SK-N-SH (cell line): Measurements from ENCODE around the gene RGS17. TPM values are rescaled to one million over a fixed set of nuclear protein-coding genes. Genes with fewer than 3 reads are reported as not detected.

ENCODE experiments used
- CTCF ChIA-PET: fragments of 300-600, 350-600 bp; formaldehyde crosslinking; extraction: SDS; loops from one replicate; lab custom pipeline; 2021; lab: Yijun Ruan, JAX
- POLR2A ChIA-PET: fragments of 350-600 bp; sonication (Branson Sonifier 250); formaldehyde crosslinking; extraction: SDS; loops from one replicate; lab custom pipeline; 2020; ENCODE audit warnings: antibody characterized with exemption, inconsistent platforms; lab: Yijun Ruan, JAX
- DNase-seq: peaks from one replicate; pipeline ENCODE4 v3.0.0; 2012
- H2AFZ ChIP-seq: fragments of 200-600 bp; sonication (generic); 2 replicates; pipeline ENCODE4 v1.8.1; 2016; ENCODE audit warnings: antibody characterized with exemption, mild to moderate bottlenecking, low read depth
- H3F3A ChIP-seq: fragments of 200-600 bp; sonication (generic); replicated peaks from 2 replicates; pipeline ENCODE3; 2016; ENCODE audit warnings: antibody characterized with exemption, mild to moderate bottlenecking; ENCODE audit not compliant: insufficient read depth
- H3K27ac ChIP-seq, 2 experiments: fragments of 200-500 bp in 1 of 2; fragments of 200-600 bp in 1 of 2; sonication (Bioruptor generic) in 1 of 2; sonication (generic), shearing (Covaris generic) in 1 of 2; 2 replicates each; pipeline versions ENCODE4 v1.5.1 to v1.6.1; 2014 to 2016; ENCODE audit warnings: low read depth in 2 of 2, inconsistent platforms in 1 of 2, low read length in 1 of 2, mild to moderate bottlenecking in 1 of 2, mixed read lengths in 1 of 2
- H3K27me3 ChIP-seq: fragments of 200-600 bp; sonication (generic), shearing (Covaris generic); 2 replicates; pipeline ENCODE4 v1.6.1; 2016; ENCODE audit warnings: mixed run types; ENCODE audit not compliant: insufficient read depth
- H3K36me3 ChIP-seq, 2 experiments: fragments of 200-500 bp in 1 of 2; fragments of 200-600 bp in 1 of 2; sonication (Bioruptor generic) in 1 of 2; sonication (generic) in 1 of 2; replicated peaks in 1 of 2; 2 replicates each; pipeline versions ENCODE3 to v1.5.1; 2014 to 2016; ENCODE audit warnings: low read length in 1 of 2, mild to moderate bottlenecking in 1 of 2; ENCODE audit not compliant: insufficient read depth in 2 of 2, control insufficient read depth in 1 of 2
- H3K4me1 ChIP-seq, 2 experiments: fragments of 200-500 bp in 1 of 2; fragments of 200-600 bp in 1 of 2; sonication (Bioruptor generic) in 1 of 2; sonication (generic), shearing (Covaris generic) in 1 of 2; 2 replicates each; pipeline versions ENCODE4 v1.5.1 to v1.6.1; 2014 to 2016; ENCODE audit warnings: low read depth in 1 of 2, low read length in 1 of 2, mixed run types in 1 of 2; ENCODE audit not compliant: insufficient read depth in 2 of 2, control insufficient read depth in 1 of 2
- H3K4me2 ChIP-seq: fragments of 200-600 bp; sonication (generic), shearing (Covaris generic); 2 replicates; pipeline ENCODE4 v1.6.1; 2017; ENCODE audit warnings: mixed run types
- H3K4me3 ChIP-seq, 2 experiments: fragments of 200-500 bp in 1 of 2; fragments of 200-600 bp in 1 of 2; sonication (Bioruptor generic) in 1 of 2; sonication (generic), shearing (Covaris generic) in 1 of 2; 2 replicates each; pipeline versions ENCODE4 v1.5.1 to v1.8.1; 2014 to 2016; ENCODE audit warnings: low read depth in 2 of 2, inconsistent platforms in 1 of 2, low read length in 1 of 2, mild to moderate bottlenecking in 1 of 2, mixed read lengths in 1 of 2, moderate library complexity in 1 of 2
- H3K79me2 ChIP-seq: fragments of 200-600 bp; sonication (generic); 2 replicates; pipeline ENCODE4 v1.8.1; 2017; ENCODE audit warnings: mild to moderate bottlenecking; ENCODE audit not compliant: insufficient read depth
- H3K9ac ChIP-seq: fragments of 200-600 bp; sonication (generic); 2 replicates; pipeline ENCODE4 v1.6.1; 2017; ENCODE audit warnings: mixed run types
- H3K9me2 ChIP-seq: fragments of 200-600 bp; sonication (generic); 2 replicates; pipeline ENCODE4 v1.6.1; 2017; ENCODE audit warnings: mixed run types
- H3K9me3 ChIP-seq: fragments of 200-600 bp; sonication (generic); 2 replicates; pipeline ENCODE4 v1.6.1; 2017; ENCODE audit warnings: mixed run types, mild to moderate bottlenecking, moderate library complexity
- H4K20me1 ChIP-seq: fragments of 200-600 bp; sonication (generic); 2 replicates; pipeline ENCODE4 v1.6.1; 2017; ENCODE audit warnings: mild to moderate bottlenecking, mixed run types; ENCODE audit not compliant: insufficient read depth
- CTCF ChIP-seq: fragments of 200-600 bp; sonication (generic); IDR thresholded peaks from 2 replicates; pipeline ENCODE4 v1.6.1; 2017; ENCODE audit warnings: antibody characterized with exemption, mild to moderate bottlenecking, moderate library complexity
- GATA2 ChIP-seq: sonication (generic); formaldehyde crosslinking; IDR thresholded peaks from 2 replicates; pipeline ENCODE4 v1.5.0; 2020; ENCODE audit warnings: mild to moderate bottlenecking, missing genetic modification reagents
- IRF3 ChIP-seq: fragments of 150-350 bp; IDR thresholded peaks from 2 replicates; pipeline ENCODE4 v1.6.1; 2016; ENCODE audit warnings: mild to moderate bottlenecking, low read depth, low read length
- MAX ChIP-seq: IDR thresholded peaks from 2 replicates; pipeline ENCODE4 v1.4.0; 2012; ENCODE audit warnings: low read depth
- MEF2A ChIP-seq: IDR thresholded peaks from 2 replicates; pipeline ENCODE4 v1.4.0; 2012; ENCODE audit warnings: low read depth, borderline replicate concordance
- PBX3 ChIP-seq: IDR thresholded peaks from 2 replicates; pipeline ENCODE4; 2012
- SIN3A ChIP-seq: IDR thresholded peaks from 2 replicates; pipeline ENCODE4 v1.6.1; 2012; ENCODE audit warnings: low read depth, mild to moderate bottlenecking, low read length, moderate library complexity, borderline replicate concordance
- TEAD4 ChIP-seq: IDR thresholded peaks from 2 replicates; pipeline ENCODE4 v1.4.0; 2012; ENCODE audit warnings: mild to moderate bottlenecking, borderline replicate concordance; ENCODE audit not compliant: insufficient read depth
- WGBS: methylation state at CpG from one replicate; pipeline ENCODE4 v1.1.6; 2017; ENCODE audit warnings: low lambda C conversion rate; 5-methylcytosine and 5-hydroxymethylcytosine counted together
- polyA plus RNA-seq, 3 experiments: library from polyadenylated mRNA; depleted of rRNA; stranded (reverse); fragments of >200 nt; gene quantifications; 2 replicates each; pipeline ENCODE4 v1.2.3, GENCODE V29; 2012
- TF ChIP-seq, protein P1 (sequence below): fragments of 150-350 bp; IDR thresholded peaks from 2 replicates; pipeline ENCODE4 v1.6.1; 2017; ENCODE audit warnings: antibody characterized with exemption, low read length, low read depth, borderline replicate concordance

RGS17 gene
- polyA plus RNA-seq, 1 of the 3 experiments (the other 2 are of a cell fraction), result 1.4 TPM

DNA sequence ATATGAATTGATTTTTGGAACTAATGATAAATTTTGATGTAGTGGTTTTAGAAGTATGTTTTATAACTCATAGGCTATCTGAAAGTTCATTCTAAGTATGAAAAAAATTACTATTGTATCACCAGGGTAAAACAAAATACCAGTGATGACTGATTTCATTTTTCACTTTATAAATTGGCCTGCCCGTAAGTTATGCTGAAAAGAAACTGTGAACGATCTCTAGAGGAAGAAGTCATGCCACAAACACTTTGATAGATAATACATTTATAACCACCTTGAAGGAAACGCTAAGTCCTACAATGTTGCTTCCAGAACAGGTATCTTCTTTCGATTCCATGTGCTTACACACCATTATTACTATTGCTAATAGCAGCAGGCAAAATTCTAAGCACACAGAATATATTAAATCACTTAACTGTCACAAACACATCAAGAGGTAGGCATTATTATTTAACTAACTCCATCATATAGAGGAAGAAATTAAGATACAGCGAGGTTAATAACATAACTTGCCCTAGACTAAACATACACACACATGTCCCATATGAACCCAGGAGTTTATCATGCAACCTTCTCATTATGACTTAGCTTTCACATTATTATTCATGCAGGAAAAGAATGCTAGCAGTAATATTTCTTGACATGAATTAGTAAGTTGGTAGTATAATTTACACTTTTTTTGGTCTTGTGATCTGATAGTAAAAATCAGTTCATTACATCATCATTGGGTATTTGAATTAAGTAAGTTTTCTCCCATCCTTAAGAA, 44.7 kb downstream of the RGS17 start (continued):
- TF ChIP-seq CTCF (no peak), TEAD4 (no peak), GATA2 (CRISPR knock-in tag) (no peak), SIN3A (no peak), IRF3 (no peak), PBX3 (no peak)
- TF ChIP-seq, protein P1, sequence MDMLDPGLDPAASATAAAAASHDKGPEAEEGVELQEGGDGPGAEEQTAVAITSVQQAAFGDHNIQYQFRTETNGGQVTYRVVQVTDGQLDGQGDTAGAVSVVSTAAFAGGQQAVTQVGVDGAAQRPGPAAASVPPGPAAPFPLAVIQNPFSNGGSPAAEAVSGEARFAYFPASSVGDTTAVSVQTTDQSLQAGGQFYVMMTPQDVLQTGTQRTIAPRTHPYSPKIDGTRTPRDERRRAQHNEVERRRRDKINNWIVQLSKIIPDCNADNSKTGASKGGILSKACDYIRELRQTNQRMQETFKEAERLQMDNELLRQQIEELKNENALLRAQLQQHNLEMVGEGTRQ, result no peak
- TF ChIP-seq, all 33 proteins: peak for 0

- DNase-seq, result no peak
- no peak for TF ChIP-seq MAX
- TF ChIP-seq MEF2A, result no peak
- CTCF ChIA-PET, result interaction anchor here (0.6 kb wide), 1 partner anchor 747 kb away, joined by 3 read pairs; no protein-coding TSS in a partner anchor
- Histone ChIP-seq H3K36me3 (no peaks in the 10 kb centered on the region), H3K4me2 (no peak overlapping the region), H3K4me3 (no peak overlapping the region), H3K9ac (no peak overlapping the region), H3K27ac (no peak overlapping the region), H4K20me1 (no peaks in the 10 kb centered on the region), H3F3A (peaks cover 14% of the 10 kb centered on the region), H3K79me2 (no peaks in the 10 kb centered on the region), H2AFZ (no peak overlapping the region), H3K27me3 (no peaks in the 10 kb centered on the region), H3K9me3 (peaks cover 11% of the 10 kb centered on the region; the same call in 1 of the 2 replicates), H3K4me1 (peaks cover 0 to 5% of the 10 kb centered on the region in 2 experiments; a peak in 2 of 4 replicates), H3K9me2 (no peaks in the 10 kb centered on the region)
- POLR2A ChIA-PET, result no interaction called here
- 71% methylated on average over 5 of the region's 5 CpGs for WGBS
Measured at GRCh38 chr6:153085239-153085638, 45.8 kb downstream of the RGS17 start.
